Muscle layer of duodenum (tissue), 2 donors: ENCODE results near the gene GABRA4.

ENCODE experiments used
- H3K27ac ChIP-seq: one replicate; pipeline ENCODE4 v1.7.0; 2013; ENCODE audit warnings: mild to moderate bottlenecking, low read length
- H3K27me3 ChIP-seq: one replicate; pipeline ENCODE4 v1.7.0; 2013; ENCODE audit warnings: low read depth, mild to moderate bottlenecking, control low read depth, low read length
- H3K36me3 ChIP-seq, 2 donors: one replicate each; pipeline ENCODE4 v1.7.0; 2013; ENCODE audit warnings: low read length in 2 of 2, control low read depth in 1 of 2, mild to moderate bottlenecking in 1 of 2; ENCODE audit not compliant: insufficient read depth in 2 of 2, control insufficient read depth in 1 of 2
- H3K4me1 ChIP-seq, 2 donors: one replicate each; pipeline ENCODE4 v1.7.0; 2013; ENCODE audit warnings: low read length in 2 of 2, mild to moderate bottlenecking in 2 of 2, control low read depth in 1 of 2, moderate library complexity in 1 of 2; ENCODE audit not compliant: insufficient read depth in 2 of 2, control insufficient read depth in 1 of 2
- H3K4me3 ChIP-seq, 2 donors: one replicate each; pipeline ENCODE4 v1.7.0; 2013; ENCODE audit warnings: low read length in 2 of 2, low read depth in 1 of 2, mild to moderate bottlenecking in 1 of 2
- H3K9me3 ChIP-seq, 2 donors: one replicate each; pipeline ENCODE4 v1.7.0; 2013; ENCODE audit warnings: low read length in 2 of 2, control low read depth in 1 of 2, mild to moderate bottlenecking in 1 of 2; ENCODE audit not compliant: control insufficient read depth in 1 of 2
- donor health status: healthy.

Gene GABRA4

DNA sequence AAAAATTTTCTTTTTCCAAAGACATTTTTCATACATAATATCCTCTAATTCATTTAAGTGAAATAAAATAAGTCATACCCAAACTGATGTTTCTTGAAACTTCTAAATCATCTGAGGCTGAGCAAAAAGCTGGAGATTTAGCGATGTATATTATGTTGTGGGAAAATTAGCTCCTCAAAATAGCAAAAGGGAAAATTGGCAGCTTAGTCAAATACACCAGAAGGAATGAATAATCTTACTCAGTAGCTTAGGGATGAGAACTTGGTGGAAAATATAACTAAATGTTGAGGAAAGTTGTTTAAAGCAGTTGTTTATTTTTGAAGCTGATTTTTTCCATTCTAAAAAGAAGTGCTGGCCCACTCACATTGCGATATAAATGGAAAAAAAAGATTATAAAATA, 40.9 kb downstream of the GABRA4 start:
- H3K9me3 ChIP-seq = no peaks in the 10 kb centered on the region
- no peak overlapping the region for H3K4me3 ChIP-seq
- no peaks in the 10 kb centered on the region for H3K4me1 ChIP-seq
- H3K27ac ChIP-seq = no peak overlapping the region
- no peaks in the 10 kb centered on the region for H3K36me3 ChIP-seq
- no peaks in the 10 kb centered on the region for H3K27me3 ChIP-seq

DNA sequence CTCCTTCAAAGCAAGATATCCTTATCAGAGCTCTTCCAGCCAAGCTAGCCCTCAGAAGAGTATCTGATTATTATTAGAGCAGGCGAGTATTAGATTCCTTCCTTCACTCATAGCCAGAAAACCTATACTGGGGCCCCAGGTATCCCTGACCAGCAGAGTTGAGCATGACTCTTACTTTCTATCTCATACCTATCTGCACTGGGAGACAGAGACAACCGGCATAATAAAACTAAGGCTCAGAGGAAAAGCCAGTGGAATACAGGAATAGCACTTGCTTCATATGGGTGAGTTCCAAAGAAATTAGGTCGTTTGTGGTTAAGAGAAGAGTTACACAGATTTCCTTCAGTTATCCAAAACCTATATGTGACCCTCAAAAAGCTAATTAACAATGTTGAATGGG, 42.6 kb downstream of the GABRA4 start:
- H3K27me3 ChIP-seq = no peaks in the 10 kb centered on the region
- H3K4me1 ChIP-seq = no peaks in the 10 kb centered on the region
- H3K27ac ChIP-seq = no peak overlapping the region
- no peaks in the 10 kb centered on the region for H3K9me3 ChIP-seq
- no peaks in the 10 kb centered on the region for H3K36me3 ChIP-seq
- H3K4me3 ChIP-seq = no peak overlapping the region

DNA sequence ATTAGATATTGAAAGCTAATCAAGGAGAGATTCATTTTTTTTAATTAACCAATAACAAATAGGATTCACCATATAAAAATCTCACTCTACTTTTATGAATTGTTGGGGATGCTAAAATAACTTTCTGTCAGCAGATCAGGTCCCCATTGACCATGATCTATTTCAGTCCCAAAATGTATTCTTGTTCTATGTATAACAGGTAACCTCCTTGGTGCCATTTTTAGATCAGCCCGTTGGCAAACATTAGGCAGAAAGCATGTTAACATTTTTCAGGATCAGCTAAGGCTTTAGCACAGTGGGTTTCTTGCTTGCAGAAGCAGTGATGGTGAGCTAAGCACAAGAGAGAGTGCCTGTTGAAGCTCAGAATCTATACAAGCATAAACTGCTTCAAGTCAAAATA, 43.6 kb downstream of the GABRA4 start:
- H3K27ac ChIP-seq = no peak overlapping the region
- H3K4me1 ChIP-seq = no peaks in the 10 kb centered on the region
- H3K9me3 ChIP-seq = no peaks in the 10 kb centered on the region
- no peaks in the 10 kb centered on the region for H3K27me3 ChIP-seq
- no peaks in the 10 kb centered on the region for H3K36me3 ChIP-seq
- no peak overlapping the region for H3K4me3 ChIP-seq

DNA sequence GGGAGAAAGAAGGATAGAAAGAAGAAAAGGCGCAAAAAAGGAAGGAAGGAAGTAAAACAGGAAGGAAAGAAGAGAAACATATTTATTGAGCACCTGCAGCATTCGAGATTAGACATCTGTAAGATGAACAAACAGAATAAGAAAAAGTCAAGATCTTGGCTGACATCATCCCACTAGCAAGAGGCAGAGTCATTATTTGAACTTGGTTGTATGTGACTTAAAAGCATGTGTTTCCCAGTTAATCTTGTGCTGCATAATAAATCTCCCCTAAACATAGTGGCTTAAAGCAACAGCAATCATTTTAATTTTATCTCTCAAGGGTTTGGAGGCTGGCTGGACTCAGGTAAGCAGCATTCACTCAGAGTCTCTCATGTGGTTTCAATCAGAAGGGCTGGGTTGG, 45.8 kb downstream of the GABRA4 start:
- Histone ChIP-seq H3K27ac (no peak overlapping the region), H3K9me3 (no peaks in the 10 kb centered on the region), H3K4me3 (no peak overlapping the region), H3K27me3 (no peaks in the 10 kb centered on the region), H3K4me1 (no peaks in the 10 kb centered on the region), H3K36me3 (no peaks in the 10 kb centered on the region)

DNA sequence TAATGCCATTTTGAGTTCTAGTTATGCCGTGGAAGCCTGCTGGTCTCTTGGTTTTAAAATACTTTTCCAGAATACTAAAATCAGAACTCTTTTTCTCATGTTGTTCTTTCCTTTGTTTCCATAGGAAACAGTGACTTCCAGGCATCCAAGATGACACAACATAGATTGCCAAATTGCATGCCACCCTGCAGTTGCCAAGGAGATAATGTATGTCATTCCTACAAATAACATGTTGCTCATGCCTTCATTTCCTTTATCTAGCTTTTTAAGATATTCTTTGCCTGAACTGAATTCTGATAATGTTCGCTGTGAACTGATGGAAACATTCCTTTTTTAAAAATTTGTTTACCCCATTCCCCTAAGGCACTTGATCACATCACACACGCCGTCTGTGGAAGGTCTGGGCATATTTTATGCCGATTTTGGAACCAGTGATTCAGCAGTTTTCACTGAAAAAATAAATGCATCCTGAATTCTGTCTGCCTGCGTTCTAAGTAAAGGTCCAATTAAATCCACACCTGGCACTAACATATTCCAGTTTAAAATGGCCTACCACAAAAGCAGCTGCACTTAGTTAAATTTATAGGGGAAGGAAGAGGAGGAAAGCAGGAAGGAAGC, 46.4 kb downstream of the GABRA4 start:
- no peaks in the 10 kb centered on the region for H3K9me3 ChIP-seq
- H3K4me3 ChIP-seq = no peak overlapping the region
- no peaks in the 10 kb centered on the region for H3K27me3 ChIP-seq
- no peak overlapping the region for H3K27ac ChIP-seq
- no peaks in the 10 kb centered on the region for H3K36me3 ChIP-seq
- H3K4me1 ChIP-seq = no peaks in the 10 kb centered on the region

DNA sequence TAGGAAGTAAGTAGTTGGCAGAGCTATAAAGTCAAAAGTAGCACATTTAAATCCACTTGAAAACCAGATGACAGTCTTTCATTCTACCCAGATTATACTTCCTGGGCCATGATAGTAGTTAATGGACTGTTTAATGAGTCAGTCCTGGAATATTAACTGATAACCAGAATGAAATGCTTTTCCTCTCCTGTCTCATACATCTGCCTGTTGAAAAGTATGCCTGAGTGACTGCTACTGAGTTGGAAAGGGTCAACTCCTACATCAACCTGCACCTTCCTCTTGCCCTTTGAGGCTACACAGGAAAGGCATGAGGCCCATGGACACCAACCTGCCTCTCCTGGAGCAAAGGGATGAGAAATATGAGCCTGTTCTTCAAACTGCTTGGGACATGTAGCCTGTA, 48.3 kb downstream of the GABRA4 start:
- H3K4me3 ChIP-seq = no peak overlapping the region
- H3K36me3 ChIP-seq = no peaks in the 10 kb centered on the region
- H3K4me1 ChIP-seq = no peaks in the 10 kb centered on the region
- H3K27ac ChIP-seq = no peak overlapping the region
- H3K9me3 ChIP-seq = no peaks in the 10 kb centered on the region
- H3K27me3 ChIP-seq = no peaks in the 10 kb centered on the region

DNA sequence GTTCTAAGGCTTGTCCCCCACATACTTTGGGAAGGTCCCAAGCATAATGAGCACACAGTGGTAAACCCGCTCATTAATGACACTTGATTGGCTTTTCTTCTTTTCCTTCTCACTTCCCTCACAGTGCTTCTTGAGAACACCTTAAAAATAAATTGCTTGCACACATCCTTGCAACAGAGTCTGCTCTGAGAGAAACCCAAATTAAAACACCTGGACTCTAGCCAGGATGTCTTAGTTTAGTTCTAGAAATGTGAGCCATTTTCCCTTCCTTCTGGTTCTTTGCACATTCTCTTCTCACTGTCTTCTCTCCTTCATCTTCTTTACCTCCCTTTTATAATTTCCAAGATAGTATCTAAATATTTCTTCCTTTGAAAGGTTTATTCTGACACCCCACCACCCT, 49.0 kb downstream of the GABRA4 start:
- no peaks in the 10 kb centered on the region for H3K9me3 ChIP-seq
- H3K27ac ChIP-seq = no peak overlapping the region
- no peaks in the 10 kb centered on the region for H3K4me1 ChIP-seq
- no peaks in the 10 kb centered on the region for H3K36me3 ChIP-seq
- H3K27me3 ChIP-seq = no peaks in the 10 kb centered on the region
- no peak overlapping the region for H3K4me3 ChIP-seq

DNA sequence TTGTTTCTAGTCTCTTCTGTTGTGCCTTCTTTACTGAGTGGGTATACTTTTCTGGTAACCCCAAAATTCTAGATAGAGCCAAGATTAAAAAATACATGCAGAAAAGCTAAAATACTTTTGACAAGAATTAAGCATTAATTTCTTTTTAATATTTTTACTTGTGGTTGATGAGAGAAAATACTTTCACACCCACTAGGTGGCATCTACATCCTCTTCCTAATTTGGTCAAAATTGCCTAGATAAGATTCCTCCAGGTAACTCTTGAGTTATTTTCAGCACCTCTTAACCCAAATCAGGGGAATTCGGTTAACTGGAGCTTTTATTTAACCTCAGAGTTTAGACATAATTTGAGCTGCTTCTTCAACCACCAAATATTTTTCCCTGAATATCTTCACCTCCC, 55.9 kb downstream of the GABRA4 start:
- Histone ChIP-seq H3K4me1 (no peaks in the 10 kb centered on the region), H3K9me3 (no peaks in the 10 kb centered on the region), H3K27me3 (no peaks in the 10 kb centered on the region), H3K27ac (no peak overlapping the region), H3K4me3 (no peak overlapping the region), H3K36me3 (no peaks in the 10 kb centered on the region)

DNA sequence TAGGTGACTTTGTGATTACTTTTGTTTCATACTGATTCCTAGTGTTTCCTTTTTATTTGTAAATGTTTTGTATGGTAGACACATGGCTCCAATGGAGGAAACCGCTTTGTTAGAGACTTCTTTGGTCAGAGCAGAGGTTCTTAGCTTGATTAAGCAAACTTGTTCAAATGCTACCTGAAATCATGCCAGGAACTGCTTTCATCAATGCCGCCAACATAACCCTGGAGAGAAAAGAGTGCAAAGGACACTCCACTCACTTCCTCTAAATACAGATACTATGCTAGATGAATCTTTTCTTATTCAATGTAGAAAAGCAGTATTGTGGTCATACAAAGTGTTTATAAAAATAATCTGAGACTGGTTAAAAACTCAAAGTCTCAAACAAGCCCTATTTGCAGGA, 58.7 kb downstream of the GABRA4 start:
- Histone ChIP-seq H3K4me1 (no peaks in the 10 kb centered on the region), H3K9me3 (no peaks in the 10 kb centered on the region), H3K27me3 (no peaks in the 10 kb centered on the region), H3K36me3 (no peaks in the 10 kb centered on the region), H3K27ac (no peak overlapping the region), H3K4me3 (no peak overlapping the region)

DNA sequence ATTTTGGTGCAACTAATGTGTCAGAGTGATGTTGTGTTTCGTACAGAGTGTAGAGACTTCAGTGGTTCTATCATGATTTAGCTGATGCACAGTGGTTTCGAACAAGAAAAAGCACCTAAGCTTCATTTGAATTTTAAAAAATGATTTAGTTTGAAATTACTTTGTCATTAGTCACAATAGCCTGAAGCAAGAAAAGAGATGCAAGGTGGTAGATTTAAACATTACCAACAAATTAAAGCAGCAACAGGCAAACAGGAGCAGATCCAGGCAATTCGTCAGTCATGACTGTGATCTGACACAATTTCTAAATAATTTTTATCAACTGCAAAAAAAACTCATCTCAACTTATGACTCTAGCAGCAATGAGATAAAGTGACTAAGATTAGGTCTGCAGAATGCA, 59.7 kb downstream of the GABRA4 start:
- H3K9me3 ChIP-seq = no peaks in the 10 kb centered on the region
- H3K27me3 ChIP-seq = no peaks in the 10 kb centered on the region
- H3K27ac ChIP-seq = no peak overlapping the region
- H3K36me3 ChIP-seq = no peaks in the 10 kb centered on the region
- no peak overlapping the region for H3K4me3 ChIP-seq
- H3K4me1 ChIP-seq = no peaks in the 10 kb centered on the region

DNA sequence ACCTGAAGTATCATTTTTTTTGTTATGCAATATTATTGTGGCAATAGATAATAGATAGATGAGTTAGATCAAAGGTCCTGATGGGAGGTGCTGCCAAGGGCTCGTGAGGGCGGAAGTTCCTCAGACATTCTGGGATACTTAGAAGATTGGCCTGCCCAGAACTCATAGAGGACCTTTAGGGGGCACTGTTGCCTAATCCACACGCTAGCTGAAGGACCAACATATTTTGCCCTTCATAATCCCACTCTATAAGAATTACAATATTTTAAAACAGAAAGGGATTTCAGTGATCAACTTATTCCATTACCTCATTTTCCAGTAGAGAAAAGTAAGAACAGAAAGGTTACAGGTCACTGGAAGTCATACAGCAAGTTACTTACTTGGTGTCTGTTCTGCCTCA, 61.4 kb downstream of the GABRA4 start:
- H3K36me3 ChIP-seq = no peaks in the 10 kb centered on the region
- H3K27ac ChIP-seq = no peak overlapping the region
- no peaks in the 10 kb centered on the region for H3K9me3 ChIP-seq
- H3K4me3 ChIP-seq = no peak overlapping the region
- H3K4me1 ChIP-seq = no peaks in the 10 kb centered on the region
- no peaks in the 10 kb centered on the region for H3K27me3 ChIP-seq

DNA sequence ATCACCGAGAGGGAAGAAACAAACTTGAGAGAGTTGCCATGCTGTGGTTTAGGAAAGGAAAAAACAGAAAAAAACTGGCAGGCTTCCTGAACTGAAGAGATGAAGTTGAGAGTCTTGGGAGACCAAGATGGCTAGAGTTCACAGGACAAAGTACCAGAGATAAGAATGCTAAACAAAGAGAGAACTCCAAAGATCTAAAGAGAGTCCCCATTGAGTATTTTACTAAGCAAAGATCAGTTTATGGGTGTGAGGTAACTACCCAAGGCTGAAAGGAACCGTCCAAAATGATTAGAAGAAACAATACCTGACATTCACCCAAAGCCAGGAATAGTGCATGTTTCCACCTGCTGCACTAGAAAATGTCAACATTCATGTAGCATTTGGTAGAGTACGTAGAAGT, 62.5 kb downstream of the GABRA4 start:
- H3K4me3 ChIP-seq = no peak overlapping the region
- H3K27ac ChIP-seq = no peak overlapping the region
- H3K27me3 ChIP-seq = no peaks in the 10 kb centered on the region
- H3K36me3 ChIP-seq = no peaks in the 10 kb centered on the region
- no peaks in the 10 kb centered on the region for H3K9me3 ChIP-seq
- no peaks in the 10 kb centered on the region for H3K4me1 ChIP-seq
